Large intestine (tissue), 3 donors: ENCODE results near the gene PHKA1. TPM values are rescaled to one million over a fixed set of nuclear protein-coding genes. Genes with fewer than 3 reads are reported as not detected.
"Not testable (repeated sequence)": the region's sequence is repeated elsewhere in the genome, so short reads cannot be mapped to it uniquely, and the experiment has no call there.

Experiments used
- DNase-seq, 2 donors: peaks; one replicate each; pipeline versions ENCODE4 v3.0.0 to v3.0.0-alpha.2; 2013
- H3K27ac ChIP-seq: one replicate; pipeline ENCODE4 v1.5.1; 2013; ENCODE audit warnings: low read length
- H3K27me3 ChIP-seq: 2 replicates; pipeline ENCODE4 v1.6.1; 2013; ENCODE audit warnings: low read length; ENCODE audit not compliant: control insufficient read depth, insufficient read depth
- H3K36me3 ChIP-seq: 2 replicates; pipeline ENCODE4 v1.6.1; 2013; ENCODE audit warnings: low read length; ENCODE audit not compliant: control insufficient read depth, insufficient read depth
- H3K4me1 ChIP-seq: one replicate; pipeline ENCODE4 v1.6.1; 2013; ENCODE audit warnings: low read length; ENCODE audit not compliant: control insufficient read depth, insufficient read depth
- H3K4me3 ChIP-seq: one replicate; pipeline ENCODE4 v1.5.1; 2013; ENCODE audit warnings: low read length
- H3K9me3 ChIP-seq: one replicate; pipeline ENCODE4 v1.6.1; 2013; ENCODE audit warnings: mild to moderate bottlenecking, low read depth, low read length, moderate library complexity; ENCODE audit not compliant: control insufficient read depth
- WGBS: methylation state at CpG from one replicate; pipeline ENCODE4 v1.1.5; 2013; ENCODE audit warnings: low lambda C conversion rate; ENCODE audit not compliant: insufficient coverage; 5-methylcytosine and 5-hydroxymethylcytosine counted together
- polyA plus RNA-seq: library from polyadenylated mRNA; unstranded; fragments of 120-200 nt; gene quantifications from one replicate; pipeline ENCODE4 v1.2.1, GENCODE V29; 2013

The PHKA1 gene
- polyA plus RNA-seq, 1 donor: 0.67 TPM

- DNase-seq: no peak
- no peaks in the 10 kb centered on the region for H3K9me3 ChIP-seq
- no peak overlapping the region for H3K4me3 ChIP-seq
- no peaks in the 10 kb centered on the region for H3K27me3 ChIP-seq
- no peak overlapping the region for H3K27ac ChIP-seq
- 100% methylated on average over 1 of the region's 1 CpG for WGBS
- H3K36me3 ChIP-seq: no peaks in the 10 kb centered on the region
- H3K4me1 ChIP-seq: no peaks in the 10 kb centered on the region
Observed at GRCh38 chrX:72630185-72630584, 83.9 kb downstream of the PHKA1 start.

- Histone ChIP-seq H3K36me3 (no peaks in the 10 kb centered on the region), H3K4me3 (no peak overlapping the region), H3K9me3 (no peaks in the 10 kb centered on the region), H3K4me1 (no peaks in the 10 kb centered on the region), H3K27ac (no peak overlapping the region), H3K27me3 (no peaks in the 10 kb centered on the region)
- DNase-seq: no peak
Observed at GRCh38 chrX:72624194-72624593, 89.9 kb downstream of the PHKA1 start.

GRCh38 chrX:72621625-72622485 is 92.3 kb downstream of the PHKA1 start:
- Histone ChIP-seq H3K4me1 (no peaks in the 10 kb centered on the region), H3K4me3 (no peak overlapping the region), H3K36me3 (no peaks in the 10 kb centered on the region), H3K9me3 (no peaks in the 10 kb centered on the region), H3K27me3 (no peaks in the 10 kb centered on the region), H3K27ac (no peak overlapping the region)
- no CpG with 5 or more reads among the region's 4 CpGs for WGBS
- no peak for DNase-seq

- WGBS: no CpG with 5 or more reads among the region's 1 CpG
- Histone ChIP-seq H3K9me3 (no peaks in the 10 kb centered on the region), H3K27ac (no peak overlapping the region), H3K4me3 (no peak overlapping the region), H3K4me1 (no peaks in the 10 kb centered on the region), H3K36me3 (no peaks in the 10 kb centered on the region), H3K27me3 (no peaks in the 10 kb centered on the region)
- DNase-seq: no peak
Observed at GRCh38 chrX:72621163-72621562, 92.9 kb downstream of the PHKA1 start.

GRCh38 chrX:72620550-72621145 is 93.5 kb downstream of the PHKA1 start:
- Histone ChIP-seq H3K4me3 (no peak overlapping the region), H3K4me1 (no peaks in the 10 kb centered on the region), H3K36me3 (no peaks in the 10 kb centered on the region), H3K27ac (no peak overlapping the region), H3K9me3 (no peaks in the 10 kb centered on the region), H3K27me3 (no peaks in the 10 kb centered on the region)
- peak; percentile 44 to 77 for DNase-seq
- no CpG with 5 or more reads among the region's 9 CpGs for WGBS

- peak in 1 of 2 donors; percentile 1 for DNase-seq
- Histone ChIP-seq H3K27ac (no peak overlapping the region), H3K9me3 (no peaks in the 10 kb centered on the region), H3K4me1 (no peaks in the 10 kb centered on the region), H3K36me3 (no peaks in the 10 kb centered on the region), H3K27me3 (no peaks in the 10 kb centered on the region), H3K4me3 (no peak overlapping the region)
- no CpG with 5 or more reads among the region's 2 CpGs for WGBS
Observed at GRCh38 chrX:72609313-72609712, 104.8 kb downstream of the PHKA1 start.

GRCh38 chrX:72604705-72605104 is 109.4 kb downstream of the PHKA1 start:
- WGBS: no CpG with 5 or more reads among the region's 3 CpGs
- Histone ChIP-seq H3K27me3 (no peaks in the 10 kb centered on the region), H3K4me1 (no peaks in the 10 kb centered on the region), H3K36me3 (no peaks in the 10 kb centered on the region), H3K4me3 (no peak overlapping the region), H3K9me3 (no peaks in the 10 kb centered on the region), H3K27ac (no peak overlapping the region)
- no peak for DNase-seq

GRCh38 chrX:72604112-72604511 is 110.0 kb downstream of the PHKA1 start:
- no peaks in the 10 kb centered on the region for H3K27me3 ChIP-seq
- no CpG with 5 or more reads among the region's 2 CpGs for WGBS
- DNase-seq: peak in 1 of 2 donors; percentile 5
- H3K4me1 ChIP-seq: no peaks in the 10 kb centered on the region
- H3K27ac ChIP-seq: no peak overlapping the region
- H3K36me3 ChIP-seq: no peaks in the 10 kb centered on the region
- H3K9me3 ChIP-seq: no peaks in the 10 kb centered on the region
- no peak overlapping the region for H3K4me3 ChIP-seq

- WGBS: no CpG with 5 or more reads among the region's 4 CpGs
- DNase-seq, H3K4me3 ChIP-seq, H3K27ac ChIP-seq, H3K27me3 ChIP-seq, H3K9me3 ChIP-seq, H3K4me1 ChIP-seq, H3K36me3 ChIP-seq: not testable (repeated sequence)
Observed at GRCh38 chrX:72591038-72591437, 123.1 kb downstream of the PHKA1 start.

GRCh38 chrX:72584163-72584562 is 129.9 kb downstream of the PHKA1 start:
- no peaks in the 10 kb centered on the region for H3K9me3 ChIP-seq
- no peak overlapping the region for H3K27ac ChIP-seq
- no peaks in the 10 kb centered on the region for H3K27me3 ChIP-seq
- no peaks in the 10 kb centered on the region for H3K4me1 ChIP-seq
- no peak for DNase-seq
- WGBS: no CpG with 5 or more reads among the region's 3 CpGs
- H3K36me3 ChIP-seq: no peaks in the 10 kb centered on the region
- H3K4me3 ChIP-seq: no peak overlapping the region
